Activated T-cell treated with anti-CD3 and anti-CD28 coated beads, Interleukin-2, amount 50 U/mL, for 72 hours (primary cell): ENCODE data around the gene BCDIN3D. TPM values are rescaled to one million over a fixed set of nuclear protein-coding genes. Genes with fewer than 3 reads are reported as not detected.

Experiments used
- ATAC-seq, 2 donors: fragments of 150-1000 bp; cut with Tn5 transposase; replicated peaks in 1 of 2; 2 replicates each; pipeline ENCODE4 v1.10.0; 2021; ENCODE audit warnings: moderate library complexity in 2 of 2, mild to moderate bottlenecking in 1 of 2
- DNase-seq, 2 donors: peaks; one replicate each; pipeline ENCODE4 v3.0.0; 2021 to 2022; ENCODE audit warnings: mixed read lengths in 1 of 2
- H3K27ac Mint-ChIP-seq: one replicate; pipeline ENCODE4 v1.8.0; 2022; ENCODE audit warnings: mild to moderate bottlenecking, moderate library complexity, mixed read lengths
- H3K27me3 Mint-ChIP-seq: one replicate; pipeline ENCODE4 v1.8.0; 2022; ENCODE audit warnings: low read depth, mixed read lengths
- H3K36me3 Mint-ChIP-seq, 2 donors: one replicate each; pipeline ENCODE4 v1.8.0; 2022; ENCODE audit warnings: mixed read lengths in 2 of 2, mild to moderate bottlenecking in 1 of 2; ENCODE audit not compliant: insufficient read depth in 2 of 2
- H3K4me1 Mint-ChIP-seq: one replicate; pipeline ENCODE4 v1.8.0; 2022; ENCODE audit warnings: low read depth, mixed read lengths
- H3K4me3 Mint-ChIP-seq, 2 donors: one replicate each; pipeline ENCODE4 v1.8.0; 2022; ENCODE audit warnings: mild to moderate bottlenecking in 2 of 2, mixed read lengths in 2 of 2, moderate library complexity in 2 of 2
- H3K9me3 Mint-ChIP-seq, 2 donors: one replicate each; pipeline ENCODE4 v1.8.0; 2022; ENCODE audit warnings: mixed read lengths in 2 of 2
- total RNA-seq, 2 donors: library from RNA; stranded (reverse); gene quantifications; one replicate each; pipeline ENCODE4 v1.2.3, GENCODE V29; 2022

The BCDIN3D gene
- total RNA-seq, 2 donors from 2014 or later, result 9.0 to 10.8 TPM

GRCh38 chr12:49792976-49793580 lies 49.8 kb downstream of the BCDIN3D start:
- Mint-ChIP-seq H3K36me3 (no peaks in the 10 kb centered on the region), H3K9me3 (no peaks in the 10 kb centered on the region), H3K27me3 (no peaks in the 10 kb centered on the region), H3K4me1 (no peaks in the 10 kb centered on the region), H3K27ac (no peak overlapping the region), H3K4me3 (no peak overlapping the region)
- DNase-seq, result no peak
- no peak for ATAC-seq

DNA sequence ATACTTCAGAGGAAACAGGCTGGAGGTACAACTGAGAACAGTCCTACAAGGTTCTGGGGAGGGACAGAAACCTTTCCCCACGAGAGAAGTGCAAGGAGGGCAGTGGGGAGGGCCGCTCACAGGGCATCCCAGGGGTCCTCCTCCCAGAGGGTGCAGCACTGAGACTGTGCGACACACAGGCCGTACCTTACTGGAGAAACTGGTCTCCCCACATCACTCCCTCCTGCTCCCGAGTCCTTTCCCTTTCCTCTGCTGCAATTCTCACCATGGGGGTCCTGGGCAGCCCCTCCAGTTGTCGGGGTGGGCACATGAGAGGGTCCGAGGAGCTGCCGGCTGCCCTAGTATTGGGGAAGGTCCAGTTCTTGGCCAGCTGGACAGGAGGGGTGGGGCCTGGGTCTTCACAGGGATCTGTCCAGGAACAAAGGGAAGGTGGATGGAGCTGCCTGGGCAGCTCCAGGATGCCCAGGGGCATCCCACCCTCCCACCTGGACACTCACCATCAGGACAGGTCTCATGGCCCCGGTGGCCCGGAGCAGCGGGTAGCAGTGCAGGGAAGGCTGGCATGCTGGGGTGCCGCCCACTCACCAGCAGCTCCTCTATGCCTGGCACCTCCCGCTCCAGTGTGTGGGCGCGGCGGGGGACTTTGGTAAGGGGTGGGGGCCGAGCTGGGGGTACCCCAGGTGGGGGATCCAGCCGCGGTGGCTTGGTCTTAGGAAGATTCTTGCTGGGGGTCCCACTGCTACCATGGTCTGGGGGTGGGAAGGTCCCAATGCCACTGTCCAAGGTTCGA lies 50.5 kb downstream of the BCDIN3D start:
- Mint-ChIP-seq H3K4me1 (no peaks in the 10 kb centered on the region), H3K9me3 (peaks cover 0 to 3% of the 10 kb centered on the region in 2 donors), H3K27ac (no peak overlapping the region), H3K36me3 (no peaks in the 10 kb centered on the region), H3K4me3 (no peak overlapping the region), H3K27me3 (no peaks in the 10 kb centered on the region)
- DNase-seq, result no peak
- ATAC-seq, result no peak

DNA sequence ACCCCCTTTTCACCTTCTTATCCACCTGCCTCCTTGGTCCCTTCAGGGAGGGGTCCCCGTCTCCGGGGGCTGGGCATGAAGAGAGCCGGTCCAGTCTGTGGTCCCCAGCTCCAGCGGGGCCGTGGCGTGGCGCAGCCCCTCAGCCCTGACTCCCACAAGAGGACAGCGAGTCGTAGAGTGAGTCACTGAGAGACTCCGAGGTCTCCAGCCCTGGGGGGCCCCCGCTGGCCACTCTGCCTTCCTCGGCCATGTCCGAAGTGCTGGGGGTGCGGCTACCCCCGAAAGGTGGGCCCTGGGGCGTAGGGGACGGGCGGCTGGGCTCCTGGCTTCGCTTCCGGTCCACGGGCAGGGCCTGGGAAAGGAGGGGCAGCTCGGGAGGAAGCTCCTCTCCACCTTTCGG lies 51.2 kb downstream of the BCDIN3D start:
- ATAC-seq, result no peak
- Mint-ChIP-seq H3K9me3 (peaks cover 0 to 3% of the 10 kb centered on the region in 2 donors), H3K4me3 (no peak overlapping the region), H3K27me3 (no peaks in the 10 kb centered on the region), H3K27ac (no peak overlapping the region), H3K36me3 (no peaks in the 10 kb centered on the region), H3K4me1 (no peaks in the 10 kb centered on the region)
- no peak for DNase-seq

GRCh38 chr12:49790741-49791555 lies 52.0 kb downstream of the BCDIN3D start:
- H3K27ac Mint-ChIP-seq, result no peak overlapping the region
- no peak for ATAC-seq
- H3K4me3 Mint-ChIP-seq, result no peak overlapping the region
- no peak for DNase-seq
- peaks cover 0 to 3% of the 10 kb centered on the region in 2 donors for H3K9me3 Mint-ChIP-seq
- H3K4me1 Mint-ChIP-seq, result no peaks in the 10 kb centered on the region
- H3K36me3 Mint-ChIP-seq, result no peaks in the 10 kb centered on the region
- H3K27me3 Mint-ChIP-seq, result no peaks in the 10 kb centered on the region

DNA sequence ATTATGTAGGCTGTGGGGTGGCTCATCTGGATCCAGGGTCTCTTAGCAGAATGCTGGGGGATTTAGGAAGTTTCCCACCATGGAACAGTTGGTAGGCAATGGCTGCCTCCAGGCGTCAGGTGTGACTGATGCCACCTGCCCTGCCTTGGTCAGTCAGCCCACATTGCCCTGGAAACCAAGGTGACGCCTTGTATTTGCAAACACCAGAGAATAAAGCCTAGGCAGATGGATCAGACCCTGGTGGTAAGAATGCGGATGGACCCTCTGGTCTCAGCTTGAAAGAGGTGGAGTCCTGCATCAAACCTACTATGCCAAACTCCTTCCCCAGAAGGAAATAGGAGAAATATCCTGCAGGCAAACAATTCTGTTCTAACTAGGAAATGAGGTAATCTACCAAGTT lies 52.9 kb downstream of the BCDIN3D start:
- H3K36me3 Mint-ChIP-seq, result no peaks in the 10 kb centered on the region
- ATAC-seq (no peak), DNase-seq (no peak)
- peaks cover 0 to 3% of the 10 kb centered on the region in 2 donors for H3K9me3 Mint-ChIP-seq
- H3K27ac Mint-ChIP-seq, result no peak overlapping the region
- no peaks in the 10 kb centered on the region for H3K4me1 Mint-ChIP-seq
- no peak overlapping the region for H3K4me3 Mint-ChIP-seq
- H3K27me3 Mint-ChIP-seq, result no peaks in the 10 kb centered on the region

- Mint-ChIP-seq H3K4me3 (no peak overlapping the region), H3K27me3 (peaks cover 15% of the 10 kb centered on the region), H3K36me3 (no peaks in the 10 kb centered on the region), H3K27ac (no peak overlapping the region), H3K9me3 (peaks cover 0 to 3% of the 10 kb centered on the region in 2 donors), H3K4me1 (no peaks in the 10 kb centered on the region)
- DNase-seq (no peak), ATAC-seq (no peak)
Observed at GRCh38 chr12:49787672-49788071, 55.2 kb downstream of the BCDIN3D start.

Other genes with a start within 250 kb of the BCDIN3D start
- under 1 TPM; 0.74 to 0.82 TPM for gene FAM186B, start 237.5 kb downstream of the BCDIN3D start, total RNA-seq
- gene PRPF40B, start 219.5 kb downstream of the BCDIN3D start, total RNA-seq, result 10 to 100 TPM in 1 of 2 donors, 1 to 10 TPM in 1; 8.5 to 14.0 TPM
- 10 to 100 TPM; 40.6 to 42.0 TPM for gene FMNL3, start 135.7 kb downstream of the BCDIN3D start, total RNA-seq
- gene TMBIM6, start 101.5 kb downstream of the BCDIN3D start, total RNA-seq, result 100 to 1,000 TPM; 755 to 785 TPM
- gene NCKAP5L, start 14.7 kb downstream of the BCDIN3D start, total RNA-seq, result 1 to 10 TPM; 5.4 to 5.6 TPM
- gene FAIM2, start 60.8 kb upstream of the BCDIN3D start, total RNA-seq, result under 1 TPM; 0.39 to 0.67 TPM
- not detected for gene AQP2, start 107.6 kb upstream of the BCDIN3D start, total RNA-seq
- gene AQP5, start 118.8 kb upstream of the BCDIN3D start, total RNA-seq, result not detected
- not detected for gene AQP6, start 129.8 kb upstream of the BCDIN3D start, total RNA-seq
- gene RACGAP1, start 182.4 kb upstream of the BCDIN3D start, total RNA-seq, result 100 to 1,000 TPM; 121 to 150 TPM
- gene ASIC1, start 214.5 kb upstream of the BCDIN3D start, total RNA-seq, result 10 to 100 TPM in 1 of 2 donors, 1 to 10 TPM in 1; 5.8 to 12.4 TPM
- gene SMARCD1, start 242.2 kb upstream of the BCDIN3D start, total RNA-seq, result 100 to 1,000 TPM in 1 of 2 donors, 10 to 100 TPM in 1; 91.0 to 111 TPM